NT2/D1 (cell line): ENCODE results near the gene TARBP2.
"Not testable (repeated sequence)": the region's sequence is repeated elsewhere in the genome, so short reads cannot be mapped to it uniquely, and the experiment has no call there.

Experiments
- DNase-seq: peaks from one replicate; pipeline ENCODE4 v3.0.0-alpha.2; 2011; ENCODE audit warnings: low read depth, low spot score
- H3K27me3 ChIP-seq: 2 replicates; pipeline ENCODE4 v1.6.0; 2011; ENCODE audit warnings: mild to moderate bottlenecking; ENCODE audit not compliant: insufficient read length, insufficient read depth
- H3K36me3 ChIP-seq: 2 replicates; pipeline ENCODE4 v1.6.1; 2011; ENCODE audit warnings: mild to moderate bottlenecking, low read length, mixed read lengths; ENCODE audit not compliant: insufficient read depth, insufficient read length
- H3K4me1 ChIP-seq: 2 replicates; pipeline ENCODE4 v1.5.1; 2011; ENCODE audit not compliant: insufficient read depth, insufficient read length
- H3K4me3 ChIP-seq: 2 replicates; pipeline ENCODE4 v1.5.1; 2011; ENCODE audit warnings: low read depth; ENCODE audit not compliant: insufficient read length
- H3K9ac ChIP-seq: 2 replicates; pipeline ENCODE4 v1.6.0; 2011; ENCODE audit warnings: low read depth; ENCODE audit not compliant: insufficient read length
- H3K9me3 ChIP-seq: 2 replicates; pipeline ENCODE4 v1.5.1; 2011; ENCODE audit warnings: mild to moderate bottlenecking, low read length; ENCODE audit not compliant: insufficient read depth
- SUZ12 ChIP-seq: IDR thresholded peaks from 2 replicates; pipeline ENCODE4 v1.6.1; 2011; ENCODE audit not compliant: insufficient read length, insufficient read depth; ENCODE audit errors: extremely low read depth
- YY1 ChIP-seq: IDR thresholded peaks from 2 replicates; pipeline ENCODE4 v1.6.1; 2011; ENCODE audit not compliant: insufficient read length, insufficient read depth
- ZNF274 ChIP-seq: IDR thresholded peaks from 2 replicates; pipeline ENCODE4 v1.6.1; 2011; ENCODE audit warnings: mild to moderate bottlenecking, low read depth, low read length

TARBP2 gene

DNA sequence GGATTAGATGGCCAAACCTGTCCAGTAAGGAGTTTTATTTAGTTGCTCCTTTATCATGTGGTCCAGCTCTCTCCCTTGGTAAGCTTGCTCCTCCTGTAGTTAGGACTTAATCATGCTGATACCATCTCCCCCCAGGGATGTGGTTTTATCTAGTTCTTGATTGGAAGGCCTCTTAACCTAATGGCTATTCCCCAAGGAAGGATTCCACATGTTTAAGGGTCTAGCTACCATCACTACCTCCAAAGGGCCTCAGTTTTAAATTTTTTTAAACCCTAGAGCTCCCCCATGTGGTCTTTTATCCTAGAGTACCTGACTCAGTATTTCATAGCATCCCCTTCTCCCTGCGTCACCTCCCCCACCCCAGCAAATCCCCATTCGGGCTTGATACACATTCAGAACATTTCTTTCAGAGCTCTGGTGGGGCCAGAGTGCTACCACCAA is 24.3 kb upstream of the TARBP2 start:
- Histone ChIP-seq H3K4me3 (no peak overlapping the region), H3K9ac (no peak overlapping the region), H3K36me3 (peaks cover 93% of the 10 kb centered on the region), H3K4me1 (peaks cover 6% of the 10 kb centered on the region), H3K9me3 (no peaks in the 10 kb centered on the region), H3K27me3 (no peaks in the 10 kb centered on the region)
- TF ChIP-seq SUZ12: no peak
- no peak for TF ChIP-seq ZNF274
- TF ChIP-seq YY1: no peak
- no peak for DNase-seq

DNA sequence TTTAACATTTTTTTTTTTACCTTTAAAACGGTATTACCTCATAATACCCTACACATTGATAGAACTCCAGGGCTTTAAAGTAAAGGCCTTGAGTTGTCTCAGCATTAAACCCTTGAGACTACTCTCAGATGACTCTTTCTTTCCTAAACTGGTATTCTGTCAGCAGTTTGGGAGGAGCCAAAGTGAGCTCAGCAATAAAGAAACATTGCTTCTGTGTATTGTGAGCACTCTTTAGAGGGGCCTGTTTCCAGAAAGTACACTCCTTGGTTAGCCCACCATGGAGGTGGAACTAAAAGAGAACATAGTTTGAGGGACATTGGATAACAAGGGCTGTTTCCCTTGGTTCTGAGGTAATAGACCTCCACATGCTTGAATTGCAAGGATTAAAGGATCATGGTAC is 22.2 kb upstream of the TARBP2 start:
- no peaks in the 10 kb centered on the region for H3K27me3 ChIP-seq
- no peak overlapping the region for H3K9ac ChIP-seq
- peaks cover 95% of the 10 kb centered on the region for H3K36me3 ChIP-seq
- DNase-seq: no peak
- no peak overlapping the region for H3K4me3 ChIP-seq
- H3K9me3 ChIP-seq: no peaks in the 10 kb centered on the region
- TF ChIP-seq ZNF274: no peak
- TF ChIP-seq SUZ12: no peak
- no peak for TF ChIP-seq YY1
- H3K4me1 ChIP-seq: peaks cover 3% of the 10 kb centered on the region

DNA sequence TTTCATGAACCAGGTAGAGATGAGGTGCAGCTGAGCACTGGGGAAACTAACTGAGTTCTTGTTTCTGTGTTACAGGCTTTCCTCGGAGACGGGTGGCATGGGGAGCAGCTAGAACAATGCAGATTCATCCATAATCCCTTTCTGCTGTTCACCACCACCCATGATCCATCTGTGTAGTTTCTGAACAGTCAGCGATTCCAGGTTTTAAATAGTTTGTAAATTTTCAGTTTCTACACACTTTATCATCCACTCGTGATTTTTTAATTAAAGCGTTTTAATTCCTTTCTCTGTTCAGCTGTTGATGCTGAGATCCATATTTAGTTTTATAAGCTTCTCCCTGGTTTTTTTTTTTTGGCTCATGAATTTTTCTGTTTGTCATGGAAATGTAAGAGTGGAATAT is 21.8 kb upstream of the TARBP2 start:
- H3K4me3 ChIP-seq: no peak overlapping the region
- no peaks in the 10 kb centered on the region for H3K9me3 ChIP-seq
- peaks cover 3% of the 10 kb centered on the region for H3K4me1 ChIP-seq
- no peak for TF ChIP-seq ZNF274
- no peak for TF ChIP-seq SUZ12
- no peak for TF ChIP-seq YY1
- H3K9ac ChIP-seq: no peak overlapping the region
- H3K27me3 ChIP-seq: no peaks in the 10 kb centered on the region
- DNase-seq: no peak
- peaks cover 94% of the 10 kb centered on the region for H3K36me3 ChIP-seq

DNA sequence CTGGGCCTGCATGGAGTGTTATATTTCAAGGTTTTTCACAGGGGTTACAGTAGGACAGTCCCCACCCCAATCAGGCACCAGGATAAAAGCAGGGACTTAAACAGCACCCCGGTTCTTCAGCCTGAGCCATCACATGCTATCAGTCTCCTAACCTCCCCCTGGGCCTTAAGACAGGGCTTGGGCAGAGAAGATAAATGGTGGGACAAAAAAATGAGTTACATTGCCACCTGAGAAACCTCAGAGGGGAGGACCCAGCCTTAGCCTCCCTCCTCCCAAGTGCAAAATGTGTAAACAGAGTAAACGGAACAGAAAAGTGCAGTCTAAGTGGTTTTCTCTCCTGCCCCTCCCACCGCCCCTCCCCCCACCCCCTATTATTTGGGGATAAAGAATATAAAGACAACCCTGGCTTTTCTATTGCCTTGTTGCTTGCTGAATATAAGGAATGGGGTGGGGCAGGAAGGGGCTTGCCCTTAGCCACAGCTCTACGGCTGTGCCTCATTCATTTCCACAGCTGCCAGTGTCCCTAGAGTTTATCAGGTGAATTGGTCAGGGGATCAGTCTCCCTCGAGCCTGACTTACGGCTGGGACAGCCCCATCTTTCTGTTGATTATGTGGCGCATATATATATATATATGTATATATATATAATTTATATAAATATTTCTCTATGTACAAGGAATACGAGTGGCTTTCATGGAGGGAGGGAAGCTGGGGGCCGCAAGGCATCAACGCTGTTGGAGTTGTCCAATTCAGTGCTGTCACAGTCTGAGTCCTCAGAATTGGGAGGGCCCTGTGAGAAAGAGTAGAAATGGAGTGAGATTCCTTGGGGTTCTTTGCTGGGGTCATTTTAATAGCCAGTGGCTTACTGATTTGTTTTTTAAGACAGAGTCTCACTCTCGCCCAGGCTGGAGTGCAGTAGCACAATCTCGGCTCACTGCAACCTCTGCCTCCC is 20.3 kb upstream of the TARBP2 start:
- Histone ChIP-seq H3K4me3 (no peak overlapping the region), H3K9ac (no peak overlapping the region), H3K9me3 (no peaks in the 10 kb centered on the region), H3K4me1 (peaks cover 3% of the 10 kb centered on the region), H3K27me3 (no peaks in the 10 kb centered on the region), H3K36me3 (peaks cover 91% of the 10 kb centered on the region)
- TF ChIP-seq YY1 (no peak), ZNF274 (no peak), SUZ12 (no peak)
- no peak for DNase-seq

DNA sequence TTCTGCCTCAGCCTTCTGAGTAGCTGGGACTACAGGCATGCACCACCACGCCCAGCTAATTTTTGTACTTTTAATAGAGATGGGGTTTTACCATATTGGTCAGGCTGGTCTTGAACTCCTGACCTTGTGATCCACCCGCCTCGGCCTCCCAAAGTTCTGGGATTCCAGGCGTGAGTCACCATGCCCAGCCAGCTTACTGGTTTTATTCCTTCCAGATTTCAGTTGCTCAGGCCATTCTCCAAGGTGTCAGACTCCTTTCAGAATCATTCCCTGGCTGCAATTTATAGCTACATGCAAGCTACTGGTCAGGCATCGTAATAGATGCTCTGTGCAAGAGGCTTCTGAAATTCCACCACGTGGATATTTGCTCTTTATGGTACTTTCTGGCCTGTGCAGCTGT is 19.6 kb upstream of the TARBP2 start:
- H3K4me3 ChIP-seq, H3K9ac ChIP-seq, H3K4me1 ChIP-seq, H3K9me3 ChIP-seq, H3K27me3 ChIP-seq, DNase-seq: not testable (repeated sequence)
- H3K36me3 ChIP-seq: peaks cover 91% of the 10 kb centered on the region

DNA sequence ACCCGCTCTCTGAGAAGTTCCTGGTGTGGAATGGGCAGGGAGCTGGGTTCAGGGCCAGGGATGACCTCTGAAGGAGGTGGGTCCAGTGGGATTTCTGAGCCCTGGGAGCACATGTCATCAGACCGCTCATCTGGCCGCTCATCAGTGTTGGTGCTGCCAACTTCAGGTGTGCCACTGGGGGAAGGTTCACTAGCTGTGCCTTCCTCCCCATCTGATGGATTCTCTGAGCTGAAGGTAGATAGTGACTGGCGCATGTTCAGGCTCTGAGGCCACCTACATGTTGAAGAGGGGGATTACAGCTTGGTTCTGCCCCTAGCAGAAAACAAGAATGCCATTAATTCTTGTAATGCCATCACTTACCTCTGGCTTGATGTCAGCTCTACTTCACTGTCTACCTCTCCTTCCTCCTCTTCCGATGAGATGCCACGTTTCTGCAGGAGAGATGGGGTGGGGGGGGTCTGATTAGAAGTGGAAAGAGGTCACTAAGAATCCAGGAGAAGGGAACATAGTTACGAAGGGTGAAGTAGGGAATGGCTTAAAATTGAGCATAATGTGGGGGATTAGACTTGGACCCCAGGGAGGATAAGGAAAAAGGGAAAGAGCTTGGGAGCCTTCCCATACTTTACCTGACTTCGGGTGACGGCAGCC is 19.0 kb upstream of the TARBP2 start:
- Histone ChIP-seq H3K4me3 (no peak overlapping the region), H3K9me3 (no peaks in the 10 kb centered on the region), H3K36me3 (peaks cover 91% of the 10 kb centered on the region), H3K27me3 (no peaks in the 10 kb centered on the region), H3K9ac (no peak overlapping the region), H3K4me1 (peaks cover 3% of the 10 kb centered on the region)
- no peak for DNase-seq
- TF ChIP-seq ZNF274 (no peak), SUZ12 (no peak), YY1 (no peak)

DNA sequence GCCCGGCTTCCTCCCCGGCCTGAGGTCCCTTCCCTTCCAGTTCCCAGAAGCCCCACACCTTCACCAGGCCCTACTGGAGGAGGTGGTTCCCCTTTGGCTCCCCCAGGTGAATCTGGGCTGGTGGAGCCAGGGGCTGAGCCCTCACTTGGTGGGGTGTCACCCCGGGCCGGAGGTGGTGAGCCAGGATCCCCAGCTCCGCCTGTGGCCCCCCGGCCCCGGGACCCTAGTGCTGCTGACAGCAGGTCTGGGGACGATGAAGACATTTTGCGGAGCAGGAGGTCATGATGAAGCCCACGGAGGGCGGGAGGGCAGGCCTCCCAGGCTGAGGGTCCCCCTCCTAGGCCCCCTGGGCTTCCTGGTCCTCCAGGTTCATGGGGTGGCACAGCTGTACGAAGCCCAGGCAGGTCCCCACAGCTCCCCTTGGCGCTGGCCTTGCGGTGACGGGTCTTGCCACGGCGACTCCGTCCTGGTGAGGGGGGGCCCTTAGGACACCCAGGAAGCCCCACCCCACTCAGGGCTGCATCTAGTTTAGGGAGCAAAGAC is 18.4 kb upstream of the TARBP2 start:
- Histone ChIP-seq H3K27me3 (no peaks in the 10 kb centered on the region), H3K4me1 (peaks cover 3% of the 10 kb centered on the region), H3K9ac (no peak overlapping the region), H3K4me3 (no peak overlapping the region), H3K36me3 (peaks cover 93% of the 10 kb centered on the region), H3K9me3 (no peaks in the 10 kb centered on the region)
- no peak for DNase-seq
- TF ChIP-seq YY1 (no peak), ZNF274 (no peak), SUZ12 (no peak)
